Activated T-cell treated with anti-CD3 and anti-CD28 coated beads for 48 hours (primary cell): ENCODE results near the gene DMBT1.

Experiments
- DNase-seq: peaks from one replicate; pipeline ENCODE4 v3.0.0-alpha.2; 2020; ENCODE audit warnings: low read depth

The DMBT1 gene

DNA sequence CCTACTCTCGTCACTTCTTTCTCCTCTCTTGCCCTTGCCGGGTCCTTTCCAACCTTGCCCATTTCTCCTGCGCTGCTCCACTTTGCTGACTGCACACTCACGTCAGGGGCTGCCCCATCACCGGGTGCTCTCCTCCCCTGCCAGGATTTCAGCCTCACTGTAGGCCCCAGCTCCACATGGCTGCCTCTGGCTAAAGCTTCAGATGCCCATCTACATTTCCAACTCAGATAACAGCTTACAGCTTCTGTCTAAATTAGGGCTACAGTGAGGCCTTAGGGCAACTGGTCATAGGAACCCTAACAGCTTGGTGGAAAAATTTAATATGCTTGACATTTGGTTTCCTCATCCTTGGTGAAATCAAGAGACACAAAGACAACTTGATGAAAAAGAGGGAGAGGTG is 113.2 kb downstream of the DMBT1 start:
- DNase-seq: no peak

DNA sequence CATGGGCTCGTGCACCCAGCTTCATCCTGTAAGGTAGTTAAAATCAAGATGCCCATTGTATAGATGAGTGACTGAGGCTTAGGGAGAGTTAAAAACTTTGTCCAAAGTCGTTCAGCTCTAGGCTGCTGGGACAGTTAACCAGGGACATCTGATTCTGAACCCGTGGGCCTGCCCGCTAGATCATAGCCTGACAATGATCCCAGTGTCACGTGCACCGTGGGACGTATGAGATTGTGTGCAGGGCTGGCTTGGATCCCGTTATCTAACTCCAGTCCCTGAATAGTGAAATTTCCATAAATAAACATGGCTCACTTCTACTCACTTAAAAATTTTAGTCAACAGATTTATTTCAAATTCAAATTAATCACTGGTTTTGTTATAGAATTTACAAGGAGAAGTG is 114.2 kb downstream of the DMBT1 start:
- no peak for DNase-seq

DNA sequence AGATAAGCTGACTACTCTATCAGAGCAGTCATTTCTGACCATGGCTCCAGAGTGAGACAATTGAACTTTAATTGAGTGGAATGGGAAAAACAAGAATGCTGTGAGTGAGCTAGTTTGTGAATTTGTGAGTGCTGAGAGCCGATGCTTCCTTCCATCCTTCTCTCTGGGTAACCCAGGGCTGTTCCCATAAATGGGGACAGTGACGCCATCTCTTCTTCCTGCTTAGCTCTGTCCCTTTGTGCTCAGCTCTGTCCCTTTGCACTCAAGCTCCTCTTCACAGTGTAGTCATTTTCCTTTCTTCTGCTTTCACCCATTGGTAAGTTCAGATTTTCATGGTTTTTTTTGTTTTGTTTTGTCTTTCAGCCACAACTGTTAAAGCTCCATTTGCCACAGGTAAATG is 114.7 kb downstream of the DMBT1 start:
- no peak for DNase-seq

DNA sequence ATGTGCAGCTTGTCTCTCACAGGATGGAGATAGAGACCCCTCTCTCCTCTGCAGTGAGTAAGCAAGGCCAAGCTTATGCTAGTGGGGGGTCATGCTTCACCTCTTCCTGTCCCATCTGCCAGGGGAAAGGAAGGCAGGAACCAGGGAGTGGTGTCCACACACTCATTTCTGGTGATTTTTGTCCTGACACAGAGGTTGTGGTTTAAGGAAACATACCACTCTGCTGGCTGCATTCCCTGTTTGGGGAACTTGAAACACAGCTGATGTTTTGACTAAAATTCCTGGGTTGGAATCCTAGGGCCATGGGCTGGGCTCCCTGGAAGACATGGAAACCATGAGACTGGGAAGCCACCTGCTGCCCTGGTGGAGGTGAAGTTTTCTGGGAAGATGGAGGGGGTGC is 117.7 kb downstream of the DMBT1 start:
- no peak for DNase-seq

DNA sequence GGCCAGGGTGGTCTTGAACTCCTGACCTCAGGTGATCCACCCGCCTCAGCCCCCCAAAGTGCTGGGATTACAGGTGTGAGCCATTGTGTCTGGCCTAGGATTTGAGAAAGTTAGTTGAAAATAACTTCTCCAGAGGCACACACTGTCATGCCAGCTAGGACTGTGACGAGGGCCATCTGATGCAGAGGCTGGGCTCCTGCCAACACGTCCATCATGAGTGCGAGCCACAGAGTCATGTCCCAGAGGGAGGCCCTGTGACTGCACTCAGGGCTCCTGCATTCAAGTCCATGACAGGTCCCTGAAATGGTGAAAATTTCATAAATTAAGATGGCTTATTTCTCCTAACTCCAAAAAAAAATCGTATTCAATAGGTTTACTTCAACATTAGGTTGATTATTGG is 122.0 kb downstream of the DMBT1 start:
- no peak for DNase-seq

DNA sequence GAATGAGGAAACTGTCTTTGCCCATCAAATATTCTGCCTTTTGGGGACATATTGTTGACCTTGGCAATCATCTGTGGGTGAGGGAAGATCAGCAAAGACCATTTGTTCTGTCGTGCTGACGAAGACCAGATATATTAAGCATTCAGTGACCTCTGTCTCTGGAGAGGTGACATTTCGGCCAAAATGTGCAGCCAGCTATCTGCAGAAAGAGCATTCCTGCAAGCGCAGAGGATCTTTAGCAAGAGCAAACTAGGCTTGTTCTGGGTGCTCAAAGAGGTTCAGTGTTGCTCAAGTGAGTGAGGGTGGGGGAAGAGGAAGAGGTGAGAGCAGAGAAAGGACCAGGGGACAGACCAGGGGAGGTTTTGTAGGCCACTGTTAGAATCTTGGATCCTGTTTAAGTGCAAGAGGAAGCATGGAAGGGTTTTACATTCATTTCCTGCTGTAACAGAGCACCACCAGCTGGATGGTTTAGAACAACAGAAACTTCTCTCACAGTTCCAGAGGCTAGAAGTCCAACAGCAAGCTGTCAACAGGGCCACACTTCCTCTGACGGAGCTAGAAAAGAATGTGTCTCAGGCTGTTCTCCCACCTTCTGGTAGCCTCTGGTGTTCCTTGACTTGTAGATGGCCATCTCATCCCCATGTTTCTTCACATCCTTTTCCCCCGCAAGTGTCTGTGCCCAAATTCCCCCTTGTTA is 127.9 kb downstream of the DMBT1 start:
- DNase-seq: no peak

DNA sequence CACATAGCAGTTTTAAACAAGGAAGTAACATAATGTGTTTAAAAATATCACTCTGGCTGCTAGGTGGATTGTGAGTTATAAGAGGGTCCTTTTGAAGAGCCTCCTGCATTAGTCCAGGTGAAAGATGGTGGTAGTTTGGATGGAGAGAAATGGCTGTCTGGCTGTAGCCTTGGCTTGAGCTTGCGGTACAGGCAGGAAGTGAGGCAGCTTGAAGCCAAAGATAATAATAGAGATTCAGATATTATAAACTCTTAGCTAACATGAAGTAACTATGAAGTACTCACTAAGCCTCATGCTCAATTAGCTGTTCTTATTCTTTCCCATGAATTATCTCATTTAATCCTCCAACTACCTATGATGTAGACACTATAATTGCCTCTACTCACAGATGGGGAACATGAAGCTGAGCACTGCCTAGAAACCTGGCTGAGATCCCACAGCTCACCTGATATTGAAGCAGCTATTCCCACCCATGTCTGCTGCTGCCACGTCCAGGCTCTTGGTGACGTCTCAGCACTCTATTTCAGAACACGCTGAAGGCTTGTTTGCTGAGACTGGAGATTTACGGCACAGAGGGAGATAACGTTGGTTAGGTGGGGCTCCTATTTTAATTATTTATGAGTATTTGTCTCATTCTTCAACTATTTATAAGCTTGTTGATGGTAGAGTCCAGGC is 128.7 kb downstream of the DMBT1 start:
- DNase-seq: no peak

DNA sequence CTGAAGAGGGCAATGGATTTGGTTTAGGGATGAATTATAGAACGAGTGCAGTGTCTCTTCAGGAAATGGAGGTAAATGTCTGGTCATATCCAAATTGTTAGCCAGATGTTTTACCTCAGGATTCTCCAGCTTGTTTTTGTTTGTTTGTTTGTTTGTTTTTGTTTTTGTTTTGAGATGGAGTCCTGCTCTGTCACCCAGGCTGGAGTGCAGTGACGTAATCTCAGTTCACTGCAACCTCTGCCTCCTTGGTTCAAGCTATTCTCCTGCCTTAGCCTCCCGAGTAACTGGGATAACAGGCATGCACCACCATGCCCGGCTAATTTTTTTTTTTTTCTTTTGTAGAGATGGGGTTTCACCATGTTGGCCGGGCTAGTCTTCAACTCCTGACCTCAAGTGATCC is 132.2 kb downstream of the DMBT1 start:
- no peak for DNase-seq
